ENCODE data around the gene DCTN2.

DNA sequence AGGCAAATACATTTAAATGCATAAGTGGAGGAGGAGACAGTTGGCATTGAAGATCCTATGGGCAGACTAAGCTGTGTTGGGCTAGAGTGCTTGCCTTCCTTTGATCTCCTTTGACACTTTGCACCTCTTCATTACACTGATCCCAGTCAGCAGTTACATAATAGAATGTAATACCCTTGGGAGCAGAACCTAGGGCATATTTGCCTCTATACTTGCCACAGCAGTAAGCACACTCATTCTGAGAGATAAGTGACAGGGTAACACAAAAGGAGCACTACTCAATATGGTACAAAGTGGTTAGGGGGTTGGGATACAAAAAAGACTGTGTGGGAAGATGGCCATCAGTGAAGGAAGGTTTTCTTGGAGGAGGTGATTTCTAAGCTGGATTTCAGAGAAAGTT, 50.2 kb downstream of the DCTN2 start:
- TF ChIP-seq, protein P1, sequence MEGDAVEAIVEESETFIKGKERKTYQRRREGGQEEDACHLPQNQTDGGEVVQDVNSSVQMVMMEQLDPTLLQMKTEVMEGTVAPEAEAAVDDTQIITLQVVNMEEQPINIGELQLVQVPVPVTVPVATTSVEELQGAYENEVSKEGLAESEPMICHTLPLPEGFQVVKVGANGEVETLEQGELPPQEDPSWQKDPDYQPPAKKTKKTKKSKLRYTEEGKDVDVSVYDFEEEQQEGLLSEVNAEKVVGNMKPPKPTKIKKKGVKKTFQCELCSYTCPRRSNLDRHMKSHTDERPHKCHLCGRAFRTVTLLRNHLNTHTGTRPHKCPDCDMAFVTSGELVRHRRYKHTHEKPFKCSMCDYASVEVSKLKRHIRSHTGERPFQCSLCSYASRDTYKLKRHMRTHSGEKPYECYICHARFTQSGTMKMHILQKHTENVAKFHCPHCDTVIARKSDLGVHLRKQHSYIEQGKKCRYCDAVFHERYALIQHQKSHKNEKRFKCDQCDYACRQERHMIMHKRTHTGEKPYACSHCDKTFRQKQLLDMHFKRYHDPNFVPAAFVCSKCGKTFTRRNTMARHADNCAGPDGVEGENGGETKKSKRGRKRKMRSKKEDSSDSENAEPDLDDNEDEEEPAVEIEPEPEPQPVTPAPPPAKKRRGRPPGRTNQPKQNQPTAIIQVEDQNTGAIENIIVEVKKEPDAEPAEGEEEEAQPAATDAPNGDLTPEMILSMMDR (conservative IDR thresholded peaks at IDR 0.05): no peak
- TF ChIP-seq ZFX (IDR thresholded peaks at IDR 0.05): no peak
